Sigmoid colon (tissue), 7 donors: Measurements from ENCODE around the gene DNM2. TPM values are rescaled to one million over a fixed set of nuclear protein-coding genes. Genes with fewer than 3 reads are reported as not detected.

Experiments used
- DNase-seq: peaks from one replicate; pipeline ENCODE4 v3.0.0-alpha.2; 2019
- H3K27ac ChIP-seq, 4 donors: fragments of 200-600 bp; sonication (generic); one replicate each; pipeline ENCODE4 v1.5.1; 2016 to 2019; ENCODE audit warnings: mild to moderate bottlenecking in 1 of 4
- H3K27me3 ChIP-seq, 3 donors: fragments of 200-600 bp; sonication (generic); one replicate each; pipeline ENCODE4 v1.5.1; 2019; ENCODE audit warnings: mild to moderate bottlenecking in 1 of 3
- H3K36me3 ChIP-seq, 4 donors: fragments of 200-600 bp; sonication (generic); one replicate each; pipeline ENCODE4 v1.5.1; 2016 to 2019
- H3K4me1 ChIP-seq, 4 donors: fragments of 200-600 bp; sonication (generic); one replicate each; pipeline ENCODE4 v1.5.1; 2017 to 2019
- H3K4me3 ChIP-seq, 4 donors: fragments of 200-600 bp; sonication (generic); one replicate each; pipeline ENCODE4 v1.5.1; 2017 to 2019; ENCODE audit warnings: mild to moderate bottlenecking in 2 of 4, moderate library complexity in 1 of 4
- H3K9me3 ChIP-seq, 4 donors: fragments of 200-600 bp in 3 of 4; sonication (generic) in 3 of 4; one replicate each; pipeline versions ENCODE4 v1.5.1 to v1.6.1; 2013 to 2019
- CTCF ChIP-seq, 4 experiments: fragments of 450-650 bp in 3 of 4; fragments of 200-600 bp in 1 of 4; IDR thresholded peaks; one replicate each; pipeline ENCODE4 v1.5.1; 2016 to 2019; ENCODE audit warnings: antibody characterized with exemption in 4 of 4, mild to moderate bottlenecking in 3 of 4, moderate library complexity in 2 of 4
- EP300 ChIP-seq, 4 donors: sonication (generic); formaldehyde crosslinking; IDR thresholded peaks; one replicate each; pipeline ENCODE4 v1.6.1; 2017; ENCODE audit warnings: antibody characterized with exemption in 4 of 4
- POLR2A ChIP-seq, 2 donors: fragments of 450-650 bp; IDR thresholded peaks; one replicate each; pipeline ENCODE4 v1.6.1; 2016; ENCODE audit warnings: antibody characterized with exemption in 2 of 2, mild to moderate bottlenecking in 2 of 2, moderate library complexity in 2 of 2
- POLR2AphosphoS5 ChIP-seq, 4 donors: sonication (generic); formaldehyde crosslinking; IDR thresholded peaks; one replicate each; pipeline ENCODE4 v1.6.1; 2017; ENCODE audit warnings: antibody characterized with exemption in 4 of 4
- WGBS, 2 donors: extraction: QIAGEN DNeasy Blood & Tissue Kit; methylation state at CpG; one replicate each; pipeline ENCODE4 v1.1.7; 2013; 5-methylcytosine and 5-hydroxymethylcytosine counted together
- intact Hi-C: fragments of 100-400 bp; cut with DNase I; formaldehyde crosslinking; loops from one replicate; pipeline ENCODE4 v1.15.1; 2023
- polyA plus RNA-seq, 3 donors: library from polyadenylated mRNA; stranded (reverse); fragments of 200-250 nt; gene quantifications; one replicate each; pipeline ENCODE4 v1.2.3, GENCODE V29; 2013
- total RNA-seq, 4 donors: library from RNA; depleted of rRNA; stranded (reverse); fragments of >200 nt; gene quantifications; one replicate each; pipeline ENCODE4 v1.1.0, GENCODE V29; 2016
- donor health status: healthy with polysubstance abuse.
- donor health status: Bipolar disorder and iron deficiency.
- donor health status: healthy.

DNM2 gene
- total and polyA plus RNA-seq, 7 donors: 53.2 to 326 (median 96.7) TPM

GRCh38 chr19:10838377-10838776, 120.5 kb downstream of the DNM2 start:
- H3K4me1 ChIP-seq: peaks cover 0 to 11% (median 6%) of the 10 kb centered on the region in 4 donors
- peaks cover 0 to 7% (median under 1%) of the 10 kb centered on the region in 4 donors for H3K36me3 ChIP-seq
- peaks cover 0 to 4% (median 0%) of the 10 kb centered on the region in 4 donors for H3K9me3 ChIP-seq
- intact Hi-C loops: loop anchor here (10.0 kb wide), 1 partner anchor 124 kb away; the partner anchor contains the start of gene DNM2
- no peaks in the 10 kb centered on the region for H3K27me3 ChIP-seq
- no peak overlapping the region for H3K4me3 ChIP-seq
- TF ChIP-seq CTCF (IDR thresholded peaks at IDR 0.05): no peak
- no peak for TF ChIP-seq POLR2AphosphoS5 (IDR thresholded peaks at IDR 0.05)
- TF ChIP-seq POLR2A (IDR thresholded peaks at IDR 0.05): no peak
- TF ChIP-seq EP300 (IDR thresholded peaks at IDR 0.05): no peak
- H3K27ac ChIP-seq: no peak overlapping the region
- DNase-seq: no peak
- WGBS, 2 donors: 88 to 90% methylated on average over 11 of the region's 11 CpGs

- intact Hi-C loops: loop anchor here (10.0 kb wide), 1 partner anchor 125 kb away; the partner anchor contains the start of gene DNM2
- DNase-seq: no peak
- no peaks in the 10 kb centered on the region for H3K27me3 ChIP-seq
- 82 to 89% methylated on average over 10 of the region's 10 CpGs for WGBS, 2 donors
- H3K36me3 ChIP-seq: peaks cover 0 to under 1% (median 0%) of the 10 kb centered on the region in 4 donors
- no peak overlapping the region for H3K27ac ChIP-seq
- no peak for TF ChIP-seq POLR2A (IDR thresholded peaks at IDR 0.05)
- H3K4me3 ChIP-seq: no peak overlapping the region
- peaks cover 0 to 4% (median 0%) of the 10 kb centered on the region in 4 donors for H3K9me3 ChIP-seq
- peaks cover 0 to 11% (median 6%) of the 10 kb centered on the region in 4 donors for H3K4me1 ChIP-seq
Measured at GRCh38 chr19:10839114-10840050, 121.5 kb downstream of the DNM2 start.

- Histone ChIP-seq H3K27ac (no peak overlapping the region), H3K36me3 (no peaks in the 10 kb centered on the region), H3K27me3 (no peaks in the 10 kb centered on the region), H3K4me1 (no peaks in the 10 kb centered on the region), H3K4me3 (no peak overlapping the region), H3K9me3 (peaks cover 0 to 6% (median 0%) of the 10 kb centered on the region in 4 donors)
- intact Hi-C loops: no loop called here
- TF ChIP-seq POLR2AphosphoS5 (IDR thresholded peaks at IDR 0.05): no peak
- TF ChIP-seq EP300 (IDR thresholded peaks at IDR 0.05): no peak
- TF ChIP-seq CTCF (IDR thresholded peaks at IDR 0.05): no peak
- no peak for TF ChIP-seq POLR2A (IDR thresholded peaks at IDR 0.05)
- 85 to 90% methylated on average over 7 of the region's 7 CpGs for WGBS, 2 donors
- DNase-seq: no peak
Measured at GRCh38 chr19:10842788-10843187, 124.9 kb downstream of the DNM2 start.

GRCh38 chr19:10846500-10847202, 128.8 kb downstream of the DNM2 start:
- no peak overlapping the region for H3K4me3 ChIP-seq
- H3K27me3 ChIP-seq: peaks cover 0 to 19% (median 0%) of the 10 kb centered on the region in 3 donors
- WGBS, 2 donors: 87 to 90% methylated on average over 2 of the region's 2 CpGs
- no peak overlapping the region for H3K27ac ChIP-seq
- H3K9me3 ChIP-seq: peaks cover 0 to 6% (median 0%) of the 10 kb centered on the region in 4 donors
- no peak for TF ChIP-seq POLR2AphosphoS5 (IDR thresholded peaks at IDR 0.05)
- no peak for TF ChIP-seq POLR2A (IDR thresholded peaks at IDR 0.05)
- intact Hi-C loops: no loop called here
- no peaks in the 10 kb centered on the region for H3K4me1 ChIP-seq
- H3K36me3 ChIP-seq: no peaks in the 10 kb centered on the region
- DNase-seq: no peak

- no peak within 1 kb of the TSS for H3K4me3 ChIP-seq
- intact Hi-C loops: no loop called here
- no peak for DNase-seq
- H3K4me1 ChIP-seq: no peaks in the 10 kb centered on the region
- no peak for TF ChIP-seq EP300 (IDR thresholded peaks at IDR 0.05)
- TF ChIP-seq CTCF (IDR thresholded peaks at IDR 0.05): no peak
- no peak for TF ChIP-seq POLR2AphosphoS5 (IDR thresholded peaks at IDR 0.05)
- TF ChIP-seq POLR2A (IDR thresholded peaks at IDR 0.05): no peak
- peaks cover 0 to 19% (median 0%) of the 10 kb centered on the region in 3 donors for H3K27me3 ChIP-seq
- H3K27ac ChIP-seq: no peak within 1 kb of the TSS
- H3K36me3 ChIP-seq: no peaks in the 10 kb centered on the region
- peaks cover 0 to 6% (median 0%) of the 10 kb centered on the region in 4 donors for H3K9me3 ChIP-seq
- 30 to 60% methylated on average over 14 of the region's 14 CpGs for WGBS, 2 donors
Measured at GRCh38 chr19:10848230-10848856, 130.5 kb downstream of the DNM2 start, which contains the start of gene C19orf38. Gene C19orf38, plus strand, starts transcription at chr19:10848415. Its CDS starts 94 bp downstream, at chr19:10848509.
